Karpas-422 (cell line): ENCODE measurements around the gene UBALD1. TPM values are rescaled to one million over a fixed set of nuclear protein-coding genes. Genes with fewer than 3 reads are reported as not detected.

Experiments used
- DNase-seq: peaks from one replicate; pipeline ENCODE4 v3.0.0-alpha.2; 2015
- H2AFZ ChIP-seq: fragments of 200-600 bp; sonication (generic); 2 replicates; pipeline ENCODE4 v1.6.1; 2014; ENCODE audit warnings: antibody characterized with exemption, low read length, mixed read lengths
- H3K27ac ChIP-seq: fragments of 200-600 bp; sonication (generic); 2 replicates; pipeline ENCODE4 v1.5.1; 2014; ENCODE audit warnings: mild to moderate bottlenecking, low read length, moderate library complexity
- H3K27me3 ChIP-seq: fragments of 200-600 bp; sonication (generic); 2 replicates; pipeline ENCODE4 v1.6.1; 2014; ENCODE audit warnings: low read length, mixed read lengths
- H3K36me3 ChIP-seq: fragments of 200-600 bp; sonication (generic); 2 replicates; pipeline ENCODE4 v1.6.1; 2014; ENCODE audit warnings: low read length, mixed read lengths; ENCODE audit not compliant: insufficient read depth
- H3K4me1 ChIP-seq: fragments of 200-600 bp; sonication (generic); 2 replicates; pipeline ENCODE4 v1.6.1; 2014; ENCODE audit warnings: mild to moderate bottlenecking, low read length, mixed read lengths
- H3K4me2 ChIP-seq: fragments of 200-600 bp; sonication (generic); 2 replicates; pipeline ENCODE4 v1.6.1; 2014; ENCODE audit warnings: low read length, low read depth, mild to moderate bottlenecking; ENCODE audit not compliant: poor library complexity, severe bottlenecking
- H3K4me3 ChIP-seq: fragments of 200-600 bp; sonication (generic); 2 replicates; pipeline ENCODE4 v1.5.1; 2014; ENCODE audit warnings: mild to moderate bottlenecking, antibody characterized with exemption, low read length, mixed read lengths
- H3K79me2 ChIP-seq: fragments of 200-600 bp; sonication (generic); 2 replicates; pipeline ENCODE4 v1.6.1; 2014; ENCODE audit warnings: mild to moderate bottlenecking, low read length, mixed read lengths
- H3K9ac ChIP-seq: fragments of 200-600 bp; sonication (generic); 2 replicates; pipeline ENCODE4 v1.6.0; 2014; ENCODE audit warnings: low read length
- H3K9me2 ChIP-seq: fragments of 200-600 bp; sonication (generic), shearing (Covaris generic); replicated peaks from 2 replicates; pipeline ENCODE4 v1.6.0; 2014; ENCODE audit warnings: mild to moderate bottlenecking, low read length, moderate library complexity; ENCODE audit not compliant: insufficient read depth
- H3K9me3 ChIP-seq: fragments of 300-700, 200-600 bp; sonication (generic); 2 replicates; pipeline ENCODE4 v1.6.1; 2014; ENCODE audit warnings: low read length, mixed read lengths
- H4K20me1 ChIP-seq: fragments of 200-600 bp; sonication (generic); 2 replicates; pipeline ENCODE4 v1.6.1; 2014; ENCODE audit warnings: mild to moderate bottlenecking, antibody characterized with exemption, low read length, low read depth; ENCODE audit not compliant: insufficient read depth
- total RNA-seq: library from RNA; depleted of rRNA; stranded (reverse); fragments of >200 nt; shearing (Covaris generic); gene quantifications from 2 replicates; pipeline ENCODE4 v1.2.3, GENCODE V29; 2014; ENCODE audit warnings: low replicate concordance

UBALD1 gene
- total RNA-seq, 1 experiment from 2014 or later, result 10.0 TPM

DNA sequence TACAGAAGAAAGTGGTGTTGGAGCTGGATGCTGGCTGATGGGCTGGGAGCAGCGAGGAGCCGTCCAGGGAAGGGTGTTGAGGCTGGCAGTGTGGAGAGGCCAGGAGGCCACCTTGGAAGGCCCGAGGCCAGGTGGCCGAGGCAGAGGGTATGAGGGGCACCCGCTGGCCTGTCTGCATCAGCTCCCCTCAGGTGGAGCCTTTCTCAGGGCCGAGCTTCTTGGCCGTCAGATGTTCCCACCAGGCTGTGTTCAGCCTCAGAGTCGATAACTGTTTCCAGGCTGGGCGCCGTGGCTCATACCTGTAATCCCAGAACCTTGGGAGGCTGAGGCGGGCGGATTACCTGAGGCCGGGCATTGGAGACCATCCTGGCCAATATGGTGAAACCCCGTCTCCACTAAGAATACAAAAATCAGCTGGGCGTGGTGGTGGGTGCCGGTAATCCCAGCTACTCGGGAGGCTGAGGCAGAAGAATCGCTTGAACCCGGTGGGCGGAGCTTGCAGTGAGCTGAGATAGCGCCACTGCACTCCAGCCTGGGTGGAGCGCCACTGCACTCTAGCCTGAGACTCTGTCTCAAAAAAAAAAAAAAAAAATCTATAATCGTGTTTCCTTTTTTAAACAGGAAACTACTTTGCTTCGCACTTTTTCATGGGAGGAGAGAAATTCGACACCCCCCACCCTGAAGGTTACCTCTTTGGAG, 35.2 kb upstream of the UBALD1 start:
- no peak overlapping the region for H3K9ac ChIP-seq
- no peak overlapping the region for H2AFZ ChIP-seq
- no peaks in the 10 kb centered on the region for H3K27me3 ChIP-seq
- no peaks in the 10 kb centered on the region for H4K20me1 ChIP-seq
- no peak overlapping the region for H3K4me3 ChIP-seq
- H3K9me2 ChIP-seq, result no peaks in the 10 kb centered on the region
- no peak for DNase-seq
- H3K4me2 ChIP-seq, result no peak overlapping the region
- H3K9me3 ChIP-seq, result no peaks in the 10 kb centered on the region
- H3K79me2 ChIP-seq, result peaks cover 36% of the 10 kb centered on the region
- peaks cover 8% of the 10 kb centered on the region for H3K4me1 ChIP-seq
- H3K36me3 ChIP-seq, result no peaks in the 10 kb centered on the region; the same call in 1 of the 2 replicates
- H3K27ac ChIP-seq, result no peak overlapping the region

DNA sequence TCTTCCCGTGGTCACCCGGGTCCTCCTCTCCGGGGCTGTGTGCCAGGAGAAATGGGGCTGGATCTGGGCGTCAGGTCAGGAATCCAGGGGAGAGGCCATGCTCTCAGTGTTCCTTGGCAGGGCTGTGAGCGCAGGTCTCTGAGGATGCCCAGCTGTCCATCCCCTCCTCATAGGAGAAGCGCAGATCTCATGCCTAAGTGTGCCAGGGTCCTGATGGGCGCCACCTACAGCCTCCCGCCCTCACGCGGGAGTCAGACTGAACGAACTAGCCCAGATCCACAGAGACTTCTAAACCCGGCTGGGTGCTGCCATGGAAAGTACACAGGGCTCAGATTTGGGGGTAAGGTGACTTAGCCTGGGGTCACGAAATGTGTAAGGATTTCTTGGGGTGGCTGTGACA, 34.2 kb upstream of the UBALD1 start:
- Histone ChIP-seq H3K9ac (no peak overlapping the region), H3K36me3 (no peaks in the 10 kb centered on the region), H2AFZ (no peak overlapping the region), H3K4me2 (no peak overlapping the region), H3K9me2 (no peaks in the 10 kb centered on the region), H3K27ac (no peak overlapping the region), H3K4me1 (peaks cover 8% of the 10 kb centered on the region), H4K20me1 (no peaks in the 10 kb centered on the region), H3K9me3 (no peaks in the 10 kb centered on the region), H3K27me3 (no peaks in the 10 kb centered on the region), H3K79me2 (peaks cover 43% of the 10 kb centered on the region), H3K4me3 (no peak overlapping the region)
- DNase-seq, result peak; percentile 57

DNA sequence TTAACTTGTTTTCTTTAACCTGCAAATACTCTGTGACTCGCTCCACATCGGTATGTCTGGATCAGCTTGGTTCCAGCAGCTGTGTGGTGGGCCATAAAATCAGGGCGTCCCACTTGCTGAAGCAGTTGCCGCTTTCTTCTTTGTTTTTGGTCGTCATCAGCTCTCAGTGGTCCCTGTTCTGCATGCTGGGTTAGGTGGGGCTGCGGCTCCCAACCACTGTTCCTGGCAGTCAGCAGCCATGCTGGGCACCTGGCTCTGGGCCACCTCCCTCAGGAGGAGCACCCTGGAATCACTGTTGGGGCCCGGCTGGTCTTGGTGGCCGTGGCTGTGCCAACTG, 32.9 kb upstream of the UBALD1 start:
- no peak overlapping the region for H3K9ac ChIP-seq
- H3K9me2 ChIP-seq, result no peaks in the 10 kb centered on the region
- no peak for DNase-seq
- H2AFZ ChIP-seq, result no peak overlapping the region
- no peaks in the 10 kb centered on the region for H4K20me1 ChIP-seq
- 0 out of 2 replicates have a peak, but pooled peaks cover 2% of the 10 kb centered on the region for H3K36me3 ChIP-seq
- H3K4me1 ChIP-seq, result peaks cover 8% of the 10 kb centered on the region
- H3K27ac ChIP-seq, result no peak overlapping the region
- H3K27me3 ChIP-seq, result no peaks in the 10 kb centered on the region
- H3K79me2 ChIP-seq, result peaks cover 56% of the 10 kb centered on the region
- H3K4me3 ChIP-seq, result no peak overlapping the region
- H3K4me2 ChIP-seq, result no peak overlapping the region
- no peaks in the 10 kb centered on the region for H3K9me3 ChIP-seq

DNA sequence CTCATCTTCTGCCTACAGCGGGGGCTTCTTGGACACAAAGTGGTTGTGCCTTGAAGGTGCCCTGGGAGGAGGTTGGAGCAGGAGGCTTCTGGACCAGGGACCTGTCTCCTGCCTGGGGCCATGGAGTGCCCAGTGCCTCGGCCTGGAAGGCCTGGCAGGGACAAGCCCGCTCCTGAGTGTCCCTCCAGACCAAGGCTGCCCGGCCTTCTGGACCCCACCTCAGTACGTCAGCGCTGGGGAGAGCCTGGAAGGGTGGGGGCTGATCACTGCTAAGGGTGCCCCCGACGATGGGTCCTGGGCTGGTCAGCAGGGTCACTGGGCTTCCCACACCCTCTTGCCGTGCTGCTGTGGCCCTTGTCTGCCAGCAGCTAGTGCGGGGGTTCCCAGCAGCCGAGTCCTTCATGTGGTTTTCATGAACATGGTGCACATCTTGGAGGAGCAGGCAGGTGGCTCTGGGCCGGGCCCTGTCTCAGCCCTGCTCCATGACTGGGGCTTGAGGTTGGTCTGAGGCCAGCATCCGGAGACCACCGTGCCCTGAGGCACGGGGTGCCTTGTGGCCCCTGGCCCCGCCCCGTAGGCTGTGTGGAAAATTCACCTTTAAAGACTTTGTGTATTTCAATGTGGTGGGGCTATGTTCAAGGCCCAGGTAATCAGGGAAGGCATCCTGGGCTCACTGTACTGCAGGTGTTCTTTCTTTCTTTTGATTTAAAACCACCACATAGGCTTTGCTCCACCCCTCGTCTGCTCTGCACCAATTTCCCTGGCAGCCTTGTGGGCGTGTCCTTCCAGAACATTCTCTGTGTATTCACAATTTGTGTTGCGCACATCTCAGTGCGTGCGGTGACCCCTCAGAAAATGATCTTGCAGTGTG, 32.3 kb upstream of the UBALD1 start:
- DNase-seq, result no peak
- Histone ChIP-seq H3K27ac (no peak overlapping the region), H3K9ac (no peak overlapping the region)

DNA sequence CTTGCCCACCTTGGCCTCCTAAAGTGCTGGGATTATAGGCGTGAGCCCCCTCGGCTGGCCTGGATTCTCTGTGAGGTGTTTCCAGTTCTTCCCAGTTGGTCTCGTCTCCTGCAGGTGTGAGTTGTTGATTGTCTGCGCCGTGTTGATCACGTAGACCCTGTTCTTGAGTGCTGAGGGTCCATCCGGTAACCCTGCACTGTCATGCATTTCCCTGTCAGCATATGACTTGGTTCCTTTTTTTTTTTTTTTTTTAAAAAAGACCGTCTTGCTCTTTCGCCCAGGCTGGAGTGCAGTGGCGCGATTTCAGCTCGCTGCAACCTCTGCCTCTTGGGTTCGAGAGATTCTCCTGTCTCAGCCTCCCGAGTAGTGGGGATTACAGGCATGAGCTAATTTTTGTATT, 27.2 kb upstream of the UBALD1 start:
- no peaks in the 10 kb centered on the region for H3K4me1 ChIP-seq
- H3K27ac ChIP-seq, result no peak overlapping the region
- no peaks in the 10 kb centered on the region for H3K9me3 ChIP-seq
- H3K79me2 ChIP-seq, result peaks cover 82% of the 10 kb centered on the region
- H3K4me2 ChIP-seq, result no peak overlapping the region
- 0 out of 2 replicates have a peak, but pooled peaks cover 2% of the 10 kb centered on the region for H3K36me3 ChIP-seq
- H3K9me2 ChIP-seq, result no peaks in the 10 kb centered on the region
- DNase-seq, result no peak
- H3K27me3 ChIP-seq, result no peaks in the 10 kb centered on the region
- H3K4me3 ChIP-seq, result no peak overlapping the region
- H4K20me1 ChIP-seq, result no peaks in the 10 kb centered on the region
- no peak overlapping the region for H3K9ac ChIP-seq
- H2AFZ ChIP-seq, result no peak overlapping the region

More for the DNA sequence above, 32.3 kb upstream of the UBALD1 start:
- Histone ChIP-seq H3K27me3 (no peaks in the 10 kb centered on the region), H3K79me2 (peaks cover 59% of the 10 kb centered on the region), H4K20me1 (no peaks in the 10 kb centered on the region), H3K9me2 (no peaks in the 10 kb centered on the region), H3K36me3 (0 out of 2 replicates have a peak, but pooled peaks cover 2% of the 10 kb centered on the region), H2AFZ (no peak overlapping the region), H3K4me2 (no peak overlapping the region), H3K9me3 (no peaks in the 10 kb centered on the region), H3K4me1 (peaks cover 8% of the 10 kb centered on the region), H3K4me3 (no peak overlapping the region)

DNA sequence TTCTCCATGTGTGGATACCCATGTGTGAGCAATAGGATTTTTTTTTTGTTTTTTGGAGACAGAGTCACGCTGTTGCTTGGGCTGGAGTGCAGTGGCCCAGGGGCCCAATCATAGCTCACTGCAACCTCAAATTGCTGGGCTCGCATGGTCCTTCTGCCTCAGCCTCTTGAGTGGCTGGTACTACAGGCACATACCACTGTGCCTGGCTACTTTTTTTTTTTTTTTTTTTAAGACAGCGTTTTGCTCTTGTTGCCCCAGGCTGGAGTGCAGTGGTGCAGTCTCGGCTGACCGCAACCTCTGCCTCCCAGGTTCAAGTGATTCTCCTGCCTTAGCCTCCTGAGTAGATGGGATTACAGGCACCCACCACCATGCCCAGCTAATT, 26.6 kb upstream of the UBALD1 start:
- no peak for DNase-seq
- H3K4me3 ChIP-seq, result no peak overlapping the region
- H3K27me3 ChIP-seq, result no peaks in the 10 kb centered on the region
- no peak overlapping the region for H2AFZ ChIP-seq
- peaks cover 80% of the 10 kb centered on the region for H3K79me2 ChIP-seq
- no peak overlapping the region for H3K9ac ChIP-seq
- 0 out of 2 replicates have a peak, but pooled peaks cover 2% of the 10 kb centered on the region for H3K36me3 ChIP-seq
- H4K20me1 ChIP-seq, result no peaks in the 10 kb centered on the region
- no peak overlapping the region for H3K4me2 ChIP-seq
- no peak overlapping the region for H3K27ac ChIP-seq
- H3K9me2 ChIP-seq, result no peaks in the 10 kb centered on the region
- no peaks in the 10 kb centered on the region for H3K9me3 ChIP-seq
- H3K4me1 ChIP-seq, result no peaks in the 10 kb centered on the region

DNA sequence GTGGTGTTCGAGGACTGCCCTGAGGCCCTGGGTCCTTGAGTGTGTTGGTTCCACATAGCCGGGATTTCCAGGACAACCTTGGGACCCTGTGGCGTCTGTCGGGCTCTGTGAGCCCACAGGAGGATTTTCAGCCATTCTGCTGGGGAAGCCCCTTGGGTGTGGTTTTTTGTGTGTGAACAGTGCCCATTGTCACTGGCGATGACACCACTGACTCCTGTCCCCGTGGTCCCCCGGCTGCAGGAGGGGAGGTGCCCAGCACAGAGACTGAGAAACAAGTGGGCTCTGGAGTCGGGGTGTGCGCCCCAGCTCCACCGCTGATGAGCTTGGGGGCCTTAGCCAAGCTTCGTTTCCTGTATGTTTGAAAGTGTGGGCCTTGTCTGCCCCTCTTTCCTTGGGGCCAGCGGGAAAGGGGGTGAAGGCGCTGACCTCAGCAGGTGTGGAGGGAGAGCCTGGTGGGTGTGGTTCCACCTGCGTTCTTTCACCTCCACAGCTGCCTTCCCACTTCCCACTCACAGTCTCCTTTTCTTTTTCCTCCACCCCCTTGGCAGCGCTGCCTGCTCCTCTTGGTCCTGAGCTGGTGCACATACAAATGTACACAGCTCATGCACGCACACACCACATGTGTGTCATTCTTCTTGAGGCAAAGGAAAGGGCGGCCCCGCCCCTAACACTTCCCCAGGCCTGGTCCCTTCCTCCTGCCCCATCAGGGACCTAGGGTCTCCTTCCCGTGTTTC, 26.1 kb upstream of the UBALD1 start:
- Histone ChIP-seq H3K79me2 (peaks cover 83% of the 10 kb centered on the region), H3K9me3 (no peaks in the 10 kb centered on the region), H3K27me3 (no peaks in the 10 kb centered on the region), H3K27ac (no peak overlapping the region), H2AFZ (no peak overlapping the region), H3K4me2 (no peak overlapping the region), H4K20me1 (no peaks in the 10 kb centered on the region), H3K4me3 (no peak overlapping the region), H3K9ac (no peak overlapping the region), H3K36me3 (0 out of 2 replicates have a peak, but pooled peaks cover 2% of the 10 kb centered on the region), H3K4me1 (no peaks in the 10 kb centered on the region), H3K9me2 (no peaks in the 10 kb centered on the region)
- DNase-seq, result no peak
